GM19035 (cell line): Measurements from ENCODE around the gene CRTC2.

ENCODE experiments used
- ATAC-seq: cut with Tn5 transposase; IDR thresholded peaks from one replicate; pipeline ENCODE4 v1.9.1; 2021; ENCODE audit not compliant: unreplicated experiment

Gene CRTC2

DNA sequence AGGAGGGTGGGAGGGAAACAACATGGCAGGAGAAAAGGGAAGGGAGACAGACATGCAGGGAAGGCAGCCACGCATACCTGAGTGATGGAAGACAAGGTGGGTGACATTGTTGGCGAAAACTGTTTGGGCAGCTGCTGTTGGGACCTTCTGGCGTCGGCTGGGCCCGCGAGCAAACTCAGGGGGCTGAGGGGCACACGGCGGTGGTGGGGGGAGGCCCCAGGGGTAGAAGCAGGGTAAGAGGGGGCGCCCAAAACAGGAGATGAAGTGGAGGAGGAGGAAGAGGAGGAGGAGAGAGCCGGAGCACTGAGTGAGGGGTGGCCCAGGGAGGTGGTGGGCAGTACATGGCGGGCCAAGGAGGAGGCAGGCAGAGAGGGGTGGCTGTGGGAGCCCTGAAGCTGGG is 7.2 kb downstream of the CRTC2 start:
- ATAC-seq = no peak

DNA sequence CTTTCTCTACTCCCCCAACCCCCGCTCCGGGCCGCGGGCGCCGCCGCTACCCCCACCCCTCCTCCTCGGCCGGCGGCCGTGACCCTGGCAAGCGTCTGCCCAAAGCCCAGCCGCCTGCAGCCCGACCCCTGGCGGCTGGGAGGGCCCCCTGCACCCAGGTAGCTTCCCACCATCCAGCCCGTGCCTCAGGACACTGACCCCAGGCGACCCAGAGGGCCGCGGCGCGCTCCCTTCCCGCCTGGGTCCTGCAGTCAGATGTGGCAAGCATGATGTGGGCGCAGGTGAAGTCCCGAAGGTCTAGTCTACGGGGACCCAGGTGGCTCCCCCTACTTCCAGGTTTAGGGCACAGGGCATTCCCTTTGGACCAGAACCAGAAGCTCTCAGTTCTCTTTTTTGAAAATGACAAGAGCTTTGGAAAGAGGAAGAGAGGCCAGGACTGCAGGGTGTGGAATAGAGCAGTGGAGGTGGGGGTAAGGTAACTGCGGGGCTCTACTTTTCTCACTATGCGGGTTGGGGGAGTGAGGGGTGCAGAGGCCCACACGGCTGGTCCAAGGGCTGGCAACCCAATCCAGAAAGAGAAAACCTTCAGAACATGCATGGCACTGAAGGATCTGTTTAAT is 11.7 kb downstream of the CRTC2 start, which contains the start of gene DENND4B:
Gene DENND4B (minus strand): TSS at position 97 of the 620 bp plus-strand sequence. CDS start 2,344 bp downstream, outside the sequence.
- peak; percentile 68 for ATAC-seq

DNA sequence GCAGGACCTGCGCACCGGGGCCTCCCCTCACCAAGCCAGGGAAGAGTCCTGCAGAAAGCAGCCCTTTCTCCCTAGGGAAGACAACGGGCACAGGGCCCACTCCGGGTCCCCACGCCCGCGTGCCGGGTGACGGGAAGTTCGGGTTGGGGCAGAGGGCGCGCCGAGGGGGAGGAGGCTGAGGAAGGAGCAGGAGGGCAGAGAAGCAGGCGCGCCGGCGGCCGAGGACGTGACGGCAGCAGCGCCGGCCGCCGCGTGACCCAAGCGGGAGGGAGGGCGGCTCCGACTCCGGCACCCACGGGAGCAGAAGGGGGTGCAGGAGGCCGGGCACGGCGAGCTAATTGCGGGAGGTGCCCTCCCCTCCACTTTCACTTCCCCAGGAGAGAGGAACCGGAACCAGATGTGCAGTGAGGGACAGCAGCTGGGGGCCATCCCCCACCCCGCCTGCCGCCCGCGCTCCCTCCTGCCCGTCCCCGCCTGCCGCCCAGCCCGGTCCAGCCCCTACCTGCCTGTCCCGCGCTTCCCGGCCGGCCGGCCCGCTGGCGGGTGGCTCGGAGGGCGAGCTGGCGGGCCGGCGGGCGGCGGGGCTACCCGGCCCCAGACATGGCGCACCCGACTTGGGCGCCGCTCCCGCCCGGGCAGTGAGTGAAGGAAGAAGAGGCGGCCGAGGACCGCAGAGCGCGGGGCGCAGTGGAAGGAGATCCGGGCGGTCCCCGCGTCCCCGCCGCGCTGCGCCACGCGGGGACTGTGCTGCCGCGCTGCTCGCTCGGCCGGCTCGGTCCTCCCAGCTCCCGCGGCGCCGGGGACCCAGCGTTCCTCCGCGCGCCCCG is 12.4 kb downstream of the CRTC2 start:
- ATAC-seq = peak; percentile 71

DNA sequence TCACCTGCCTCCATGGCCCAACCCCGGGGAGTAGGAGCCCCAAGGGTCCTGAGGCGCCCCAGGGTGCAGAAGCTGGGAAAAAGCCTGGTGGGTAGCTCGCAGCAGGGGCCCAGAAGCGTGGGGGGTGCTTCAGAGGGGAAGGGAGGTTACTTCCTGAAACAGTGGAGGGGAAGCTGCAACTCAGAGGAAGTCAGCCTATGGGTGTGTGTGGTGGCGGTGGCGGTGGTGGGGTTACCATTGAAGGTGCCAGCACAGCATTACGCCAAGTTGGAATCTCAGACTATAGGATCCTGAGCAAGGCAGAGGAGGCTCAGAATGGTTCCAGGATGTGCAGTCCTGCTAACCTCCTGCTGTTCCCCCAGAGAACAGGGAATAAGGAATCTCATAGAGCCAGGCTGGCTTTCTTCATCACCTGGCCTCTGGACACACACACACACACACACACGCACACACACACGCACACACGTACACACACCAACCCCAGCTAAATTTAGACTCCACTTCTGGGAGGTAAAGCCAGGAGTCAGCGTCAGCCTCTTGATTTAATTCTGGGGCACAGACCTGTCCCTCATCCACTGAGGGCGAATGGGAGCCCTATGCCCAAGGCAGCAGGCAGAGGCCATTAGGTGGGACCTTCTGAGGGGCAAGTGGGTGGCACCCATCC is 13.1 kb downstream of the CRTC2 start:
- ATAC-seq = peak; percentile 0

DNA sequence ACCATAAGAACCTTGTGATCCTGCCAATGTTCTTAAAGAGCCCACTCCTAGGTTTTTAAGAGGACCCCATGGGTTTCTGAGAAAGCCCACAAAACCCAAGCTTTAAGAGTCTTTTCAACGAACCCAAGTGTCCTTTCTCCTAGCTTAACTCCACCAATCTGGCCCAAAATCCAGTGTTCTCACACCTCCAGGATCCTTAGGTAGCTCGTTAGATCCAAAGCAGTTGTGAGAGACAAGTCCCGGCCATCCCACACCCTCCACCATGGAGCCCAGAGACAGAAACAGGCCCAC is 13.6 kb downstream of the CRTC2 start:
- no peak for ATAC-seq

DNA sequence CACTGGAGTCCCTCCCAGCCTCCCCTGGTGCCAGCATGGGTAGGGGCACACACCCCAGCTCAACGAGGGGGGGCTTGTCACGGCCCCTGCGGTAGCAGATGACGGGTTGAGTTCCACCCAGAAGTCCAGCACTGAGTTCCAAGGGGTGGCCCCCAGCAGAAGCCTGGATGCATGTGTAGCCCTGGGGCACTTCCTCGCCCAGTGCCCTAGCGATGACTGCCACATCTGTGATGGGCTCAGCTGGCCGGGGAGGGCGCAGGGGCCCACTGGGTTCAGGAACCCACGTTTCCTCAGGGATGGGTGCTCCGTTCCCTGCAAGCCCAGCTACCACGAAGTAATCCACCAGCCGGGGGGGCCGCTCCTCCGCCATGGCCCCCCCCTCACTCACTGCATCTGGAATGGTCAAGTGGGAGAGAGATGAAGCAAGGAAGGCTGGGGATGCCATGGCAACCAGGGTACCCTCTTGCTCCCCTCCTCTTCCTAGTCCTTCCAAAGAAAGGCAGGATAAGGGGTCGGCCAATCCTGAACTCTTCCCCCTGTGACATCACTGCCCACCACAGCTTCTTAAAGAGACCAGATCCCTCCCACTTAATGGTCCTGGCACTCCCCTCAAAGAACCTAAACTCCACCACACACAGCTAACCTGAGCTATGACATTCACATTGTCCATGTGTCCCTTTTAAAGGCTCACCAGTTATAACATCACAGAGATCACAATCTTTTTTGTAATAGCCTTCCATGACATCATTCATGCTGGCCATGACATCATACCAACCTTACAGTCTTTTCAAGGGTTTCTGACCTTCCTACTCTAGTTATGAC is 14.2 kb downstream of the CRTC2 start:
- ATAC-seq = no peak

DNA sequence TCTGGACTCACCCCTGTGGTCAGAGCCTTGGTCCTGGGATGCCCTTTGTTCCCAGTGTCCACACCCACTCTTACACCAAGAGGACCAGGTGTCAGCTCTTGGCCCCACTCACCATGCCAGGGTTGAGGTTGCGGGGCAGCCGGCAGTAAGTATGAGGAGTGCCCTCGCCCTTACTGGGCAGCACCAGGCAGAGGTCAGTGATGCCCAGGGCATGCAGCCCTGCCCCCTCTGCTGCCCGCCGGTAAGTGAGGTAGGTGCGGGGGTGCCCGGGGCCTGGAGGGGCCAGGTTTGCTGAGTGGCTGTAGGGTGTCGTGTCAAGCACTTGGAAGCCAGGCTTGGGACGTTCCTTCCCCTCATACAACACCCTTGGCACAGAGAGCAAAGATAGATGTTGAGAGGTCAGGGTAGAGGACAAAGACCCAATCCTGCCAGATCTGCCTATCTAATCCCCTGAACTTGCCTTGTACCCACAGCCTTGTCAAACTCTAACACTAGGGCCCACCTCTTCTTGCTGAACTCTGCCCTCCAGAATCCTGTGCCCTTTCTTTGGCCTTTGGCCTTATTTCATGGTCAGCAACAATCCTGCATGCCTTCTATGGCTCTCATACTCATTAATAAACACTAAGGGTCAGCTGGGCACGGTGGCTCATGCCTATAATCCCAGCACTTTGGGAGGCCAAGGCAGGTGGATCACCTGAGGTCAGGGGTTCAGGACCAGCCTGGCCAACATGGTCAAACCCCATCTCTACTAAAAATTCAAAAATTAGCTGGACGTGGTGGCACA is 15.5 kb downstream of the CRTC2 start:
- ATAC-seq = no peak

DNA sequence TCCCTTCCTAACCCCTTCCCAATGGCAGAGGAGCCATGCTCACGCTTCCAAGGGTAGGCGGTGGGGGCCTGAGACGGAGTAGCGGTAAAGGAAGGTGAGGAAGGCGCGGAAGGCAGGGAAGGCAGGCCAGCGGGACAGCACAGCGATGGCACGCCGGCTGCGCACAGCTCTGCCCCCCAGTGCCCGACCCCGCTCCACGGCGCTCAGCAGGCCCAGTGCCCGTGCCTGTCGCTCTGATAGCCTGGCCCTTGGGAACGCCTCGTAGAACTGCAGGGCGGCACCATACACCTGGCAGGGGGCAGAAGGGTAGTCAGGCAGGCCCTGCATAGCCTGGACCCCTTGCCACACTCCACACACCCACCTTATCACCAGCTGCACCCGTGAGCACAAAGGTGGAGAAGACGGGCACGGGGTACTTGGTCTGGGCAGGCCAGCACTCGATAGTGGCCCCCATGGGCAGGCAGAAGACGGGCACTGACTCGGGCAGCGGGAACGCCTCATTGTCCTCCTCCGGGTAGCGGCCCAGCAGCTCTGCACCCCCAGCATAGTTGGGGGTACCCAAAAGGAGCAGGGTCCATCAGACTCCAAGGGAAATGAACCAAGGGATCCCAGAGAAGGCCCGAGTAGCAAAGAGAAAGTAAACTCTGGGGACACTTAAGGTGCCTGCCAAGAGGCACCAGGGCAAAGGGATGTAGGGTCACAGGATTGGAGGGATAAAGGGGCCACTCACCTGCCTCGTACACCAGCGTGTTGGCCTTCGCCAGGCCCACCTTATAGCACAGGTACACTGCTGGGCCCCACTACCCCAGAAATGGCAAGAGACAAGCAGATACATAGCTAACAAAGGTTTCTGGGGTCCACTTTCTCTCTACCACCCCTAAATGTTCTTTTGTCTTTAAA is 16.3 kb downstream of the CRTC2 start:
- ATAC-seq = no peak

DNA sequence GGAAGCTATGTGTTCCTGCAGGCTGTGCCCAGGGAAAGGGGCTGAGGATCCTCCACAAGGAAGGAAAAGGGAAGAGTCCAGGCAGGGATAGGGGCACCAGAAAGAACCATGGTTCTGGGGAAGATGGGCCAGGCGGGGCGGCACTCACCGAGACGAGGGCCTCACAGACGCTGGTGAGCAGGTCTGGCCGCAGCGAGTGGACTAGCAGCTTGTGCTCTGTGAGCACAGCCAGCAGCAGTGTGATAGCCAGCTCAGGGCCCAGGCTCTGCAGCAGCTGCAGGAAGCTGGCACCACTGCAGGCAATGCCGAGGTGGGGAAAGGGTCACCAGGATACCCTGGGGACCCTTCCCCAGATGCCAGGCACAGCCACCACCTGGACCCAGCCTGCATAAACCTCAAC is 17.7 kb downstream of the CRTC2 start:
- no peak for ATAC-seq

DNA sequence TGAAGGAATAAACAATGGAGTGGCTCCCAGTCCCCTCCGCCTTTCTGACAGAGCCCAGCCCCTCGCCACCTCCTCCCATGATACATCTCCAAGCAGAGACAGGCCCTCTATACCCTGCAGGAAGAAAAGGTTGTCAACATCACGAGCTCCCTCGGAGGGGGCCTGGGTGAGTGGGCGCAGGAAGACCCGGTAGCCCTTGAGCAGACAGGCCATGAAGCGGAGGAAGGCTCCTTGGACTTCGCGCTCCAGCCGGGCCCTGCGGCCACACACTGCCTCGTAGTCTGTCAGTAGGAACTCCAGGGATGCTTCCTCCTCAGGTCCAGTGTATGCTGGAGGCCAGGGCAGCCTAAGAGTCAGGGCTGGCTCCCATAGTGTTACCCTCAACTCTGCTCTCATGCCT is 18.9 kb downstream of the CRTC2 start:
- no peak for ATAC-seq

DNA sequence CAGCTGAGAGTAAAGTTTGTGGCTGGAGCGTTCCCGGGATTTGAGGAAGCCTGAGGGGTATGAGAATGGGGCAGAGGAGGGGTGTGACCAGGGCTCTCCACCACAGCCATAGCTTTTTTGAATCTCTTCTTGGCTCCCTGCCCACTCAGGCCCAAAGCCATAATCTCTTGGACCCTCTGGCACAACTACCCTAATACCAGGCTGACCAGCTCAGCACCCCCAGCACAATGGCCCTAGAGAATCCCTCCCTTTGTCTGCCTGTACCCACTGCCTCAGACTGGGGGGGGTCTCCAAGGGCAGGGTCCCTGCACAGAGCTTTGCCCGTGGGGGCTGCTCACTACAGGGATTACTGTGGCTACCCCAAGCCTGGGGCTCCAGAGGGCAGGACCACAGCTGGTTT is 19.4 kb downstream of the CRTC2 start:
- ATAC-seq = no peak

DNA sequence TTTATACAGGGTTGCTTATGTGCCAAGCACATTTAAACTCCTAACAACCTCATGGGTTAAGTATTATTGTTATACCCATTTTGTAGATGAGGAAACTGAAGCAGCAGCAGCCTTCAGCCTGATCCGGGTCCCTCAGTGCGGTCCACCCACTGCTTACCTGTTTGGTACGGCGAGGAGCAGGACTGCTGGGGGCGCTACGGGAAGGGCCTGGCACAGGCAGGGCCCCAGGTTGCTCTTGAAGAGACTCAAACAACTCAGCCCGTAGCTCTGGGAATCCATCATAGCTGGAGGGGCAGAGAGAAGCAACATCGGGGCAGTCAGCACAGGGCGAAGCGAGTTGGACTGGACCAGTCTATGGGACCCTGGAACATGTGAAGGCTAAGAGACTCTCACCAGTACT is 21.1 kb downstream of the CRTC2 start:
- ATAC-seq = no peak

DNA sequence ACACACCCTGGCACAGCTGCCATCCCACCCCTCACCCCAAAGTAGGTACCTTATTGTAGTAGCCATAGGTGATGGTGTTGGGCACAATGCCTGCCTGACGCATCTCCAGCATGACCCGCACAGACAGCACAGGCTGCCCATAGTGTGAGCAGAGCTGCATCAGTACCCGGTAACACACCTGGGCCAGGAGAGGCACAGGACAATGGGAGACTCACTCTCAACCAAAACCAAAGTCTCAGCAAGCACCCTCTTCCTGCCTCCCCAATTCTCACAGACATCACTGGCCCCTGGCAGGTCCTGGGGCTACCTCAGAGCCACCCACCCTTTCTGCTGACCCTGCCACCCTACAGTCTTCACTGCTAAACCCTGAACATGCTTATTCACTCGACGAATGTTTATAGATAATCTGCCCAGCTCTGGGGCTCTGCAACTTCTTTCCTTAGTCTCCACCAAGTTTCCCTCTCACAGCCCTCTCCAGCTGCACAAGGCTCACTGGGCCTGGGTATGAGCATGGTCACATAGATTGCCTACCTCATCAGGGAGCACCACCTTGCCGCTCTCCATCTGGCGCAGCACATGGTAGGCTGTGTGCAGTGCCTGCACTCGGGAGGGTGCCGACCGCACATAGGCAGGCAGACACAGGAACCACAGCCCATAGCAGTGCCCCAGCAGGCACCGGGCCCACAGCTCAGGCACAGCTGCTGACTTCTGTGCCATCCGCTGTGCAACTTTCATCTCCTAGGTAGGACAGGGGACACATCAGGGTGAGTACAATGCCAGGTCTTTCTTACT is 22.2 kb downstream of the CRTC2 start:
- ATAC-seq = no peak

DNA sequence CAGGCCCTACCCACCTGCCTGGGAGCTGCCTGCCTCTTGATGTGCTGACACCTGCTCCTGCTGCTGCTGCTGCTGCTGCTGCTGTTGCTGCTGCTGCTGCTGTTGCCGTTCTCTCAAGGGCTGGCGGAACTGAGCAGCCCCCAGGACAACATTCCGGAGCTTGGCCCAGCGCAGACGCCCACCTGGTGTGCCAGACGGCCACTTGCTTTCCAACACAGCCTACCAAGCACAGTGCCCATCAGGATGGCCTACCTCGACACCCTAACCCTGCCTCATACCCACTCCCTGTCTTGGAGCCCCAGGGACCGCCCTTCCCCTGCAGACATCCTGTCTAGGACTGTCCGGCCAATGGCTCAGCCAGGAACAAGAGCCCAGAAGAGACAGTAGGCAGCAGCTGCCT is 23.7 kb downstream of the CRTC2 start:
- no peak for ATAC-seq

DNA sequence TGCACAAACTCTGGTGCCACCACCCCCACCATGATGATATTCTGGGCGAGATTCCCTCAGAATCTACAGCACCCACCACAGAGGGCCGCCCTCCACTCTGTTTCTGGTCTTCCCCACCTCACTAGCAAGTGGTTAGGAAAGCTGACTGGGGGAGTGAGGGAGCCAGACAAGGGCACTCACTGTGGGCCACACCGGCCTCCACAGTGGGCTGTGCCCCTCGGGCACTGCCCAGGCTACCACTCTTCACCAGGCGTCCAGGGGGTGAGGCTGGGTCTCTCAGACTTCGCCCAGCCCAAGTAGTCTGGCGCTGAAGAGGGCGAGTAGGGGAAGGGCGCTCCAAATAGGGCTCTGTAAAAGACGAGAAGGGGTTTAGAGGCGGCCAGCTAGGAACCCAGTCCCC is 24.5 kb downstream of the CRTC2 start:
- no peak for ATAC-seq

DNA sequence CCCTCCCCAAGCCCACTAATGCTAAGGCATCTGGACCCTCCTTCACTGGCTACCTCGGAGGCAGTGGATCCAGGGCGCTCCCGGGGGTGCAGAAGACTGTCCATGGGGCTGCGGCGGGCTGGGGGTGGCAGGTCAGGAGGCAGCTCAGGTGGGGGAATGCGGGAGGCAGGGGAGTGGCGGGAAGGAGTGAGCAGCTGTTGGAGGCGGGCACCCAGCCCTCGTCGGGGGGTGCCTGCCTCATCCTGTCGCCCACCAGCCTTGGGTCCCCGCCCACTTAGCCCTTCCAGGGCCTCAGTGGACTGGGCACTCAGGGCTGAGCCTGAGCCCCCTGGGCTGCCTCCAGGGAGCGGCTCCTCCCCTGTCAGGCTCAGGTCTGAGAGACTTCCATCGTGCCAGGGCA is 25.0 kb downstream of the CRTC2 start:
- ATAC-seq = no peak

DNA sequence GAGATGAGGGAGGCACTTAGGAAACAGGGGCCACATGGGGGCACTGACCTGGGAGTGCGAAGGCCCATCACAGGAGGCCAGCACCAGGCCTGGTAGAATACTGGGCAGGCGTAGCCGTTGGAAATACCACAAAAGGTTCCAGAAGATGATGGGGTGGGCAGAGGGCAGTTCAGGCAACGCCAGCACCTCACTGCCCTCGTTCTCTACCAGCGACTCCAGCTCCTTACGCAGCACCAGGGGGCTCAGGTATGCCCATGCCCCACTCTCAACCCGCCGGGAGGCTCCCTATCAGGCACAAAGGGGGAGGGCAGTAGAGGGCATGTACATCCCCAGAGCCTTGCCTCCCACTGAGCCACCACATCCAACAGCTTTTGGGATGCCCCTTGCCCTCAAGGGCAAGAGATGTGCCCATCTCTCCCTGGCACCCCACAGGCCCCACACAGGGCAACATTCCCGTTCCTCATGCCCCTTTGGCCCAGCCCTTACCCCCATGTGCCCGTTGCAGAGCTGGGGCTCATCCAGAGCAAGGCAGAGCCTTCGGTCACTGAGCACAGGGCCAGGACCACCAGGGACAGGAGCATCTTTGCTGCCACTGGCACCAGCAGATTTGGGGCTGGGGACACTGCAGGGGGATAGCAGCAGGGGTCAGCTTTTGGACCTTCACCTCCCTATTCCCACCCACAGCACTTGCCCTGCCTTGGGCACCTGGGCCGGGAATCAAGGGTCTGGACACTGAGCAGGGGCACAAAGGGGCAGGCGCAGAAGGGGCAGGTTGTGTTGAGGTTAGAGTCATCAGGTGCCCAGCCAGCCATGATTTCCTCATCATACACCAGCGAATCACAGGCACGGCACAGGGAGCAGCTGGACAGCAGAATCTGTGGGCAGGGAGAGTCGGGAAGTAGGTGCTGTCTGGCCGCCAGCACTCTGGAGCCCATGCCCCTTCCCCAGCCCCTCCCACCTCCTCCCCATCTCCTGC is 26.0 kb downstream of the CRTC2 start:
- ATAC-seq = no peak
